Gastrocnemius medialis (tissue), 4 donors: ENCODE measurements around the gene LACRT. TPM values are rescaled to one million over a fixed set of nuclear protein-coding genes. Genes with fewer than 3 reads are reported as not detected.

ENCODE experiments used
- ATAC-seq, 2 donors: fragments of 150-250 bp; one replicate each; pipeline ENCODE4 v1.9.1; 2016
- DNase-seq, 2 donors: peaks; one replicate each; pipeline ENCODE4 v3.0.0-alpha.2; 2019
- H3K27ac ChIP-seq, 4 donors: fragments of 200-600 bp; sonication (generic); 1 replicate in 1 of 4; 2 replicates in 3 of 4; pipeline ENCODE4 v1.5.1; 2016 to 2018; ENCODE audit warnings: mild to moderate bottlenecking in 2 of 4, moderate library complexity in 1 of 4
- H3K27me3 ChIP-seq, 3 donors: fragments of 200-600 bp; sonication (generic) in 2 of 3; 1 replicate in 1 of 3; 2 replicates in 2 of 3; pipeline versions ENCODE4 v1.5.1 to v1.6.0; 2016 to 2019; ENCODE audit warnings: mild to moderate bottlenecking in 1 of 3, moderate library complexity in 1 of 3
- H3K36me3 ChIP-seq, 2 donors: fragments of 200-600 bp; sonication (generic) in 1 of 2; one replicate each; pipeline ENCODE4 v1.5.1; 2017 to 2018
- H3K4me1 ChIP-seq, 2 donors: fragments of 200-600 bp; sonication (generic) in 1 of 2; one replicate each; pipeline ENCODE4 v1.5.1; 2016 to 2017; ENCODE audit warnings: mild to moderate bottlenecking in 2 of 2
- H3K4me3 ChIP-seq, 4 donors: fragments of 200-600 bp; sonication (generic) in 3 of 4; 1 replicate in 1 of 4; 2 replicates in 3 of 4; pipeline ENCODE4 v1.5.1; 2016 to 2019; ENCODE audit warnings: mild to moderate bottlenecking in 2 of 4
- H3K9me3 ChIP-seq, 3 donors: fragments of 200-600 bp; sonication (generic) in 2 of 3; 1 replicate in 1 of 3; 2 replicates in 2 of 3; pipeline ENCODE4 v1.5.1; 2016 to 2019
- CTCF ChIP-seq, 5 experiments: fragments of 450-650 bp in 3 of 5; fragments of 200-600 bp in 2 of 5; sonication (generic) in 2 of 5; IDR thresholded peaks in 4 of 5; conservative IDR thresholded peaks in 1 of 5; 1 replicate in 4 of 5; 2 replicates in 1 of 5; pipeline ENCODE4 v1.5.1; 2016 to 2019; ENCODE audit warnings: antibody characterized with exemption in 5 of 5, mild to moderate bottlenecking in 3 of 5, moderate library complexity in 3 of 5
- POLR2A ChIP-seq, 2 donors: fragments of 450-650 bp; IDR thresholded peaks; one replicate each; pipeline ENCODE4 v1.6.1; 2017; ENCODE audit warnings: antibody characterized with exemption in 2 of 2, mild to moderate bottlenecking in 2 of 2, moderate library complexity in 2 of 2
- in situ Hi-C, 4 donors: fragments of 200-750 bp; cut with MboI; loops; one replicate each; pipeline versions ENCODE4 v1.15.0 to v1.8.0; 2017; ENCODE audit warnings: low sequenced_read_pairs in 4 of 4
- intact Hi-C: fragments of 100-400 bp; cut with DNase I; formaldehyde crosslinking; loops from one replicate; pipeline ENCODE4 v1.15.1; 2023; ENCODE audit warnings: low total_unique reads
- total RNA-seq, 4 donors: library from RNA; depleted of rRNA; stranded (reverse); fragments of >200 nt; gene quantifications; one replicate each; pipeline versions ENCODE4 v1.1.0 to v1.2.3, GENCODE V29; 2016

LACRT gene
- total RNA-seq, 4 donors from 2014 or later = not detected

- intact Hi-C loops = no loop called here
- in situ Hi-C loops = no loop called here
- DNase-seq (no peak), ATAC-seq (no peak)
- Histone ChIP-seq H3K27ac (no peak overlapping the region), H3K27me3 (no peaks in the 10 kb centered on the region), H3K36me3 (no peaks in the 10 kb centered on the region), H3K4me1 (peaks cover 0 to 10% of the 10 kb centered on the region in 2 donors), H3K4me3 (no peak overlapping the region), H3K9me3 (no peaks in the 10 kb centered on the region)
- TF ChIP-seq POLR2A (IDR thresholded peaks at IDR 0.05) (no peak), CTCF (IDR thresholded peaks at IDR 0.05 in 4 of 5, conservative IDR thresholded peaks at IDR 0.05 in 1 of 5) (no peak)
Measured at GRCh38 chr12:54631551-54631950, 3.1 kb downstream of the LACRT start.

- no peaks in the 10 kb centered on the region for H3K9me3 ChIP-seq
Measured at GRCh38 chr12:54629925-54630324, 4.8 kb downstream of the LACRT start.

GRCh38 chr12:54628186-54628846 lies 6.4 kb downstream of the LACRT start:
- H3K9me3 ChIP-seq = no peaks in the 10 kb centered on the region
- no peak overlapping the region for H3K27ac ChIP-seq
- no peak for DNase-seq
- in situ Hi-C loops = no loop called here
- TF ChIP-seq CTCF (IDR thresholded peaks at IDR 0.05 in 4 of 5, conservative IDR thresholded peaks at IDR 0.05 in 1 of 5) = no peak
- no peak for TF ChIP-seq POLR2A (IDR thresholded peaks at IDR 0.05)
- peaks cover 0 to 10% of the 10 kb centered on the region in 2 donors for H3K4me1 ChIP-seq
- no peak overlapping the region for H3K4me3 ChIP-seq
- H3K27me3 ChIP-seq = peaks cover 0 to 2% (median under 1%) of the 10 kb centered on the region in 3 donors
- no peaks in the 10 kb centered on the region for H3K36me3 ChIP-seq
- intact Hi-C loops = no loop called here
- ATAC-seq = no peak

More at GRCh38 chr12:54629925-54630324, 4.8 kb downstream of the LACRT start:
- H3K27ac ChIP-seq = no peak overlapping the region
- no peaks in the 10 kb centered on the region for H3K27me3 ChIP-seq
- H3K36me3 ChIP-seq = no peaks in the 10 kb centered on the region
- ATAC-seq (no peak), DNase-seq (no peak)
- H3K4me1 ChIP-seq = peaks cover 0 to 10% of the 10 kb centered on the region in 2 donors
- in situ Hi-C loops = no loop called here
- intact Hi-C loops = no loop called here
- TF ChIP-seq POLR2A (IDR thresholded peaks at IDR 0.05) (no peak), CTCF (IDR thresholded peaks at IDR 0.05 in 4 of 5, conservative IDR thresholded peaks at IDR 0.05 in 1 of 5) (no peak)
- H3K4me3 ChIP-seq = no peak overlapping the region

GRCh38 chr12:54627304-54627703 lies 7.4 kb downstream of the LACRT start:
- no peak for TF ChIP-seq POLR2A (IDR thresholded peaks at IDR 0.05)
- TF ChIP-seq CTCF (IDR thresholded peaks at IDR 0.05 in 4 of 5, conservative IDR thresholded peaks at IDR 0.05 in 1 of 5) = no peak
- H3K27me3 ChIP-seq = peaks cover 0 to 4% (median 2%) of the 10 kb centered on the region in 3 donors

More at GRCh38 chr12:54627304-54627703, 7.4 kb downstream of the LACRT start:
- Histone ChIP-seq H3K9me3 (no peaks in the 10 kb centered on the region), H3K4me3 (no peak overlapping the region), H3K27ac (no peak overlapping the region), H3K36me3 (no peaks in the 10 kb centered on the region), H3K4me1 (peaks cover 0 to 10% of the 10 kb centered on the region in 2 donors)
- in situ Hi-C loops (no loop called here), intact Hi-C loops (no loop called here)
- ATAC-seq = no peak
- no peak for DNase-seq
